Neutrophil (primary cell): Measurements from ENCODE around the gene XXYLT1.

ENCODE experiments used
- H3K27ac ChIP-seq: fragments of 200-600 bp; sonication (generic); 2 replicates; pipeline ENCODE4 v1.5.1; 2016; ENCODE audit warnings: mild to moderate bottlenecking, moderate library complexity
- H3K27me3 ChIP-seq: fragments of 200-600 bp; sonication (generic); 2 replicates; pipeline ENCODE4 v1.6.0; 2016; ENCODE audit warnings: mild to moderate bottlenecking
- H3K36me3 ChIP-seq: fragments of 200-600 bp; sonication (generic); 2 replicates; pipeline ENCODE4 v1.5.1; 2017
- H3K4me1 ChIP-seq, 2 experiments: fragments of 200-600 bp in 1 of 2; sonication (generic) in 1 of 2; 1 replicate in 1 of 2; 2 replicates in 1 of 2; pipeline versions ENCODE4 v1.5.1 to v1.6.1; 2013 to 2016; ENCODE audit warnings: low read depth in 1 of 2, low read length in 1 of 2, mild to moderate bottlenecking in 1 of 2, moderate library complexity in 1 of 2; ENCODE audit not compliant: control insufficient read depth in 1 of 2, insufficient read depth in 1 of 2
- H3K4me3 ChIP-seq, 2 experiments: fragments of 200-600 bp in 1 of 2; sonication (generic) in 1 of 2; 1 replicate in 1 of 2; 2 replicates in 1 of 2; pipeline ENCODE4 v1.5.1; 2013 to 2016; ENCODE audit warnings: low read depth in 1 of 2, low read length in 1 of 2, mild to moderate bottlenecking in 1 of 2, moderate library complexity in 1 of 2
- H3K9me3 ChIP-seq: fragments of 200-600 bp; sonication (generic); 2 replicates; pipeline ENCODE4 v1.5.1; 2016
- CTCF ChIP-seq: fragments of 200-600 bp; sonication (generic); IDR thresholded peaks from 2 replicates; pipeline ENCODE4 v1.5.1; 2016; ENCODE audit warnings: antibody characterized with exemption

Gene XXYLT1

GRCh38 chr3:195256639-195257453 lies 14.1 kb downstream of the XXYLT1 start:
- no peak for TF ChIP-seq CTCF
- H3K4me1 ChIP-seq, result peaks cover 37% of the 10 kb centered on the region in 2 experiments
- no peaks in the 10 kb centered on the region for H3K27me3 ChIP-seq
- no peaks in the 10 kb centered on the region for H3K9me3 ChIP-seq
- H3K27ac ChIP-seq, result no peak overlapping the region
- H3K36me3 ChIP-seq, result no peaks in the 10 kb centered on the region
- no peak overlapping the region for H3K4me3 ChIP-seq

GRCh38 chr3:195255571-195256501 lies 15.1 kb downstream of the XXYLT1 start:
- Histone ChIP-seq H3K4me1 (peaks cover 27% of the 10 kb centered on the region in 2 experiments), H3K4me3 (no peak overlapping the region)
- TF ChIP-seq CTCF, result no peak

GRCh38 chr3:195255176-195255500 lies 15.8 kb downstream of the XXYLT1 start:
- Histone ChIP-seq H3K36me3 (no peaks in the 10 kb centered on the region), H3K27ac (no peak overlapping the region), H3K4me3 (no peak overlapping the region), H3K27me3 (no peaks in the 10 kb centered on the region), H3K9me3 (no peaks in the 10 kb centered on the region), H3K4me1 (peaks cover 21% of the 10 kb centered on the region in 2 experiments)
- no peak for TF ChIP-seq CTCF

More at GRCh38 chr3:195255571-195256501, 15.1 kb downstream of the XXYLT1 start:
- H3K36me3 ChIP-seq, result no peaks in the 10 kb centered on the region
- no peaks in the 10 kb centered on the region for H3K27me3 ChIP-seq
- H3K27ac ChIP-seq, result no peak overlapping the region
- H3K9me3 ChIP-seq, result no peaks in the 10 kb centered on the region

GRCh38 chr3:195254454-195255175 lies 16.3 kb downstream of the XXYLT1 start:
- Histone ChIP-seq H3K4me3 (no peak overlapping the region), H3K36me3 (no peaks in the 10 kb centered on the region), H3K4me1 (peaks cover 18 to 19% of the 10 kb centered on the region in 2 experiments), H3K27me3 (no peaks in the 10 kb centered on the region), H3K9me3 (no peaks in the 10 kb centered on the region), H3K27ac (no peak overlapping the region)
- TF ChIP-seq CTCF, result no peak

GRCh38 chr3:195253923-195254432 lies 17.0 kb downstream of the XXYLT1 start:
- Histone ChIP-seq H3K4me3 (no peak overlapping the region), H3K27ac (no peak overlapping the region), H3K36me3 (no peaks in the 10 kb centered on the region), H3K4me1 (peaks cover 12 to 13% of the 10 kb centered on the region in 2 experiments), H3K27me3 (no peaks in the 10 kb centered on the region), H3K9me3 (no peaks in the 10 kb centered on the region)
- TF ChIP-seq CTCF, result no peak
